GM13976 (cell line): ENCODE data around the gene CNTNAP4.

Experiments used
- DNase-seq: peaks from one replicate; pipeline ENCODE4 v3.0.0; 2012; ENCODE audit warnings: low spot score
- in situ Hi-C: fragments of 300-500 bp; cut with MboI; formaldehyde crosslinking; loops from one replicate; pipeline ENCODE4 v1.12.0; 2022; ENCODE audit warnings: low sequenced_read_pairs, mixed read lengths, inconsistent platforms; ENCODE audit not compliant: unreplicated experiment
- TF ChIP-seq, protein P1 (sequence below): IDR thresholded peaks from 2 replicates; pipeline ENCODE4 v1.5.1; 2012; ENCODE audit warnings: borderline replicate concordance, mild to moderate bottlenecking; ENCODE audit not compliant: insufficient read depth; ENCODE audit errors: extremely low read depth, missing control alignments, control extremely low read depth

CNTNAP4 gene

DNA sequence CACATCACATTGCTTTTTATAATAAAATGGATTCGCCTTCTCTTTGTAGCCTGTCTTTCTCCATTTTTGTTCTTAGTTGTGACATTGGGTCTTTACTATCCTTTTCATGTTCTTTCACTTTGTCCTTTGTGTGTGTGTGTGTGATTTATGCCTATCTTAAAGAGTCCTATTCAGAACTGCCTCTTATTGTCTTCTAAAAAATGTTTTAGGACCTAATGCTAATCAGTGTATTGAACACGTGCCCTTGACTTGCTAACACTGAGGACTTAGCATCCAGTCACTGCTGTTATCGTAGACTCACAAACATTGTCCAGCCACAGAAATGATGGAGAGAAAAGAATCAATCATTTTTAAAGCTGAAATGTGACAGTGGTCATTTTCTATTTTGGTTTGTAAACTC lies 251.9 kb downstream of the CNTNAP4 start:
- DNase-seq: no peak
- in situ Hi-C loops: no loop called here
- TF ChIP-seq, protein P1, sequence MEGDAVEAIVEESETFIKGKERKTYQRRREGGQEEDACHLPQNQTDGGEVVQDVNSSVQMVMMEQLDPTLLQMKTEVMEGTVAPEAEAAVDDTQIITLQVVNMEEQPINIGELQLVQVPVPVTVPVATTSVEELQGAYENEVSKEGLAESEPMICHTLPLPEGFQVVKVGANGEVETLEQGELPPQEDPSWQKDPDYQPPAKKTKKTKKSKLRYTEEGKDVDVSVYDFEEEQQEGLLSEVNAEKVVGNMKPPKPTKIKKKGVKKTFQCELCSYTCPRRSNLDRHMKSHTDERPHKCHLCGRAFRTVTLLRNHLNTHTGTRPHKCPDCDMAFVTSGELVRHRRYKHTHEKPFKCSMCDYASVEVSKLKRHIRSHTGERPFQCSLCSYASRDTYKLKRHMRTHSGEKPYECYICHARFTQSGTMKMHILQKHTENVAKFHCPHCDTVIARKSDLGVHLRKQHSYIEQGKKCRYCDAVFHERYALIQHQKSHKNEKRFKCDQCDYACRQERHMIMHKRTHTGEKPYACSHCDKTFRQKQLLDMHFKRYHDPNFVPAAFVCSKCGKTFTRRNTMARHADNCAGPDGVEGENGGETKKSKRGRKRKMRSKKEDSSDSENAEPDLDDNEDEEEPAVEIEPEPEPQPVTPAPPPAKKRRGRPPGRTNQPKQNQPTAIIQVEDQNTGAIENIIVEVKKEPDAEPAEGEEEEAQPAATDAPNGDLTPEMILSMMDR: no peak

DNA sequence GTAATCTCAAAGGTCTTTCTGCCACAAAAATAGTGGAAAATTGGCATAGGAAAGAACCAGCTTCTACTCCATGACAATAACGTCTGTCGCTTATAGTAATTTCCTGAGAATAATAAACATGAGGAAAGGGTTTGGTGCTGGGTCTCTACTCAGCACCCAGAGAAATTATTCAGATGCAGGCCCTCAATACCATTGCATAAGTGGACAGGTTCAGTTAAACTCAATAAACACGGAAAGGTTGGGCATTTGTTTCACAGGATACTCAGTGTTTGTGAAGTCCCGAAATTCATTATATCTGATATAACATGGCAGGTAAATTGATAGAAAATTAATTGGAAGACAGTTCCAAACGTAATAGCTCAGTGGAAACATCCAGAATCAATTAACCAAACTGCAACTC lies 254.0 kb downstream of the CNTNAP4 start:
- TF ChIP-seq, protein P1: no peak
- in situ Hi-C loops: no loop called here
- DNase-seq: no peak

DNA sequence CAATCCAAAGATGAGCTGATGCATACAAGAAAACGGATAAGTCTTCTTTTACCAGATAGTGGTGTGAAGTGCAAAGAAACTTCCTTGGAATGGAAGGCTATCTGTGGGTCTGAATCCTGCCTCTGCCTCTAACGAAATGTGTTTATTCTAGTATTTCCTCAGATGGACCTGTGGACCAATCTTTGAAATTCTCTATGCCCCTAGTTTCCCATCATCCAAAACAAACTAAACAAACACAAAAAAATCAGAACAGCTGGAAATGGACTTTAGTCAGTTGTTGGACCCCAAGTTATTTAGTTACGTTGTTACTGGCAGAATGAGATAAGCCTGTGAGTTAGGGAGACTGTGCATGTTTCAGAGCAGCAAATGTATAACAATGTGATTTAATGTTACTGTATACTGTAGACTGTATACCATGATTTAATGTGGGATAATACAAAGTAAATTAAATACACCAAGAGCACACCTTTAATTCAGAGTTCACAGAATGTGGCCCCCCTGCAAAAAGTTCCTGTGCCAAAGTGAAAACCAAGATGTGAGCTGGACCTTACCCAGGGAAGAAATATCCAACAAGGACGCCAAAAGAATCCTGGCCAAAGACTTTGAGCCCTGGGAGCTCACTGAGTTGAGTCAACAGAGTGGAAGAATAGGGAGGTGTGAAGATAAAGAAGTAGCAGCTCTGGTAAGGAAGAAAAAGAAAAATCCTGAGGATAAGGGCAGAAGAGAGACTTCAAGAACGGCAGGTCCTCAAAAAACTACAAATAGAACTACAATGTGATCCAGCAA lies 255.2 kb downstream of the CNTNAP4 start:
- DNase-seq: no peak
- TF ChIP-seq, protein P1: no peak
- in situ Hi-C loops: no loop called here

DNA sequence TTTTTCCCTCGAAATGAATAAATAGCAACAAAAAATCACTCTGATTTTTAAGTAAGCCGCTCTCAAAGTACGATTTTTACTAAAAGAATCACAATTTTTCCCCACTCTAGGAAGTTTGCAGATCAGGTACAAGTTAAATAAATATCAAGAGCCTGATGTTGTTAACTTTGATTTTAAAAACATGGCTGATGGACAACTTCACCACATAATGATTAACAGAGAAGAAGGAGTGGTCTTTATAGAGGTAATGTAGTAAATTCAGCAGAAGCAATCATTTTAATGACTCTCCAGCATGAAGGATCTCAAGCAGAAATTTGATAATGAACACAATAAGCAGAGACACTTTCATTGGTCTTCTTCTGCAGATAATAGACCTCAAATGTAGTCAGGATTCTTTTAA lies 262.4 kb downstream of the CNTNAP4 start:
- no peak for DNase-seq
- in situ Hi-C loops: no loop called here
- TF ChIP-seq, protein P1: no peak

DNA sequence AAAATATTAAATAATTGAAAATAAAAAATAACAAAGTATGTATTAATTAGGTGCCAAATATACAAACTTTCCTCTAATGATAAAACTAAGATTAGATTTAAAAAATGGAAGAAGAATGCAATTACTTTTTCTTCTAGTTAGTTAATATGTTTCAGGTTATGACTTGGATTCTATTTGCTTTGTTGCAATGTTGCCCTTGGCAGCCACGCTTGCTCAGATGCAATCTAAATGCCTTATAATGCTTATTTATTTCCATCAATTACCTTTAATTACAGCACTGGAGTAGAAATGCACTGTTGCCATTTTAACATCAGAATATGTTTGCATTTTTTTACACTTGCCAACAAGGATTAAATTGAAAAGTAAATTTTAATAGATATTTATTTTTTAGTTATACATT lies 263.9 kb downstream of the CNTNAP4 start:
- in situ Hi-C loops: no loop called here
- TF ChIP-seq, protein P1: no peak
- DNase-seq: no peak

DNA sequence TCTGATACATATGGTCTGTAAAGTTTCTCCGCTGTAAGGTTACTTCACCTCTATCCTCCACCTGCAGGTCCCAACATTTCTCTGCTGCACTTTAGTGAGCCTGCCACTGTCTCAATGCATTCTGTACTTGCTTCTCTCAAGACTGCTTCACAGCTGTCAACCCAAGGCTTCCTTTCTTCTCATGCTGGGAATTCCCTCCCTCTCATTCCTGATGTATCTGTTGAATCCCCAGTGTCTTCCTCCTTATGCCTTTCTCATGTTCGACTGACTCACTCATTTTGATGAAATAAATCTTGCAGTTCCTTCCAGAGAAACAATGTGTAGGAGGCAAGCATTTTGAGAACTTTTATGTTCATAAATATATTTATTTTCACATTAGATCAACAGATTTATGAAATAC lies 288.3 kb downstream of the CNTNAP4 start:
- in situ Hi-C loops: no loop called here
- no peak for DNase-seq

More for the DNA sequence above, 288.3 kb downstream of the CNTNAP4 start:
- TF ChIP-seq, protein P1: no peak
